ENCODE results near the gene TLCD3A.

- TF ChIP-seq, protein P1, sequence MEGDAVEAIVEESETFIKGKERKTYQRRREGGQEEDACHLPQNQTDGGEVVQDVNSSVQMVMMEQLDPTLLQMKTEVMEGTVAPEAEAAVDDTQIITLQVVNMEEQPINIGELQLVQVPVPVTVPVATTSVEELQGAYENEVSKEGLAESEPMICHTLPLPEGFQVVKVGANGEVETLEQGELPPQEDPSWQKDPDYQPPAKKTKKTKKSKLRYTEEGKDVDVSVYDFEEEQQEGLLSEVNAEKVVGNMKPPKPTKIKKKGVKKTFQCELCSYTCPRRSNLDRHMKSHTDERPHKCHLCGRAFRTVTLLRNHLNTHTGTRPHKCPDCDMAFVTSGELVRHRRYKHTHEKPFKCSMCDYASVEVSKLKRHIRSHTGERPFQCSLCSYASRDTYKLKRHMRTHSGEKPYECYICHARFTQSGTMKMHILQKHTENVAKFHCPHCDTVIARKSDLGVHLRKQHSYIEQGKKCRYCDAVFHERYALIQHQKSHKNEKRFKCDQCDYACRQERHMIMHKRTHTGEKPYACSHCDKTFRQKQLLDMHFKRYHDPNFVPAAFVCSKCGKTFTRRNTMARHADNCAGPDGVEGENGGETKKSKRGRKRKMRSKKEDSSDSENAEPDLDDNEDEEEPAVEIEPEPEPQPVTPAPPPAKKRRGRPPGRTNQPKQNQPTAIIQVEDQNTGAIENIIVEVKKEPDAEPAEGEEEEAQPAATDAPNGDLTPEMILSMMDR (IDR thresholded peaks at IDR 0.05): no peak
- TF ChIP-seq POLR2A (IDR thresholded peaks at IDR 0.05): no peak
Observed at GRCh38 chr17:787641-788221, 55.3 kb downstream of the TLCD3A start.

Data from thyroid gland (tissue), 4 donors.